H1 (cell line): ENCODE results near the gene LRP5. TPM values are rescaled to one million over a fixed set of nuclear protein-coding genes. Genes with fewer than 3 reads are reported as not detected.

ENCODE experiments used
- CTCF ChIA-PET: fragments of 300-600 bp; sonication (Branson Sonifier 250); formaldehyde crosslinking; loops from one replicate; lab custom pipeline; 2021; ENCODE audit not compliant: partially characterized antibody; lab: Charles Lee
- POLR2A ChIA-PET: fragments of 300-600 bp; sonication (Branson Sonifier 250); formaldehyde crosslinking; loops from one replicate; lab custom pipeline; 2021; ENCODE audit warnings: inconsistent platforms; ENCODE audit not compliant: partially characterized antibody; lab: Charles Lee
- DNase-seq, 2 experiments: peaks; one replicate each; pipeline versions ENCODE4 v3.0.0 to v3.0.0-alpha.2; 2010 to 2022; ENCODE audit warnings: low spot score in 2 of 2, low read depth in 1 of 2, mixed read lengths in 1 of 2
- FAIRE-seq: peaks from 2 replicates; lab custom pipeline; 2011; peaks lifted over from hg19 to GRCh38; lab: Jason Lieb, UNC
- H2AFZ ChIP-seq: 2 replicates; pipeline ENCODE4 v1.8.1; 2012; ENCODE audit warnings: low read length, inconsistent platforms
- H2AK5ac ChIP-seq: 2 replicates; pipeline ENCODE4 v1.6.1; 2013; ENCODE audit warnings: low read depth, low read length
- H2BK120ac ChIP-seq: replicated peaks from 2 replicates; pipeline ENCODE3; 2013; ENCODE audit warnings: low read depth, low read length, inconsistent platforms
- H2BK12ac ChIP-seq: 2 replicates; pipeline ENCODE4 v1.6.1; 2013; ENCODE audit warnings: low read depth, low read length
- H2BK15ac ChIP-seq: 2 replicates; pipeline ENCODE4 v1.6.1; 2013; ENCODE audit warnings: low read length
- H2BK20ac ChIP-seq: 2 replicates; pipeline ENCODE4 v1.6.1; 2013; ENCODE audit warnings: low read length
- H2BK5ac ChIP-seq: 2 replicates; pipeline ENCODE4 v1.6.1; 2013; ENCODE audit warnings: low read depth, low read length
- H3K14ac ChIP-seq: 2 replicates; pipeline ENCODE4 v1.6.1; 2013; ENCODE audit warnings: inconsistent platforms; ENCODE audit not compliant: insufficient read length
- H3K18ac ChIP-seq: 2 replicates; pipeline ENCODE4 v1.6.1; 2013; ENCODE audit warnings: low read length; ENCODE audit errors: extremely low read depth
- H3K23ac ChIP-seq: 2 replicates; pipeline ENCODE4 v1.6.1; 2013; ENCODE audit warnings: inconsistent platforms; ENCODE audit not compliant: insufficient read length
- H3K23me2 ChIP-seq: 2 replicates; pipeline ENCODE4 v1.6.1; 2013; ENCODE audit warnings: low read depth, low read length
- H3K27ac ChIP-seq: 2 replicates; pipeline ENCODE4 v1.6.1; 2011; ENCODE audit warnings: low read depth, low read length, inconsistent platforms
- H3K27me3 ChIP-seq, 4 experiments: replicated peaks in 1 of 4; 1 replicate in 1 of 4; 2 replicates in 3 of 4; pipeline versions ENCODE4 v1.6.1 to v1.8.1; 2011 to 2013; ENCODE audit warnings: low read length in 3 of 4, mild to moderate bottlenecking in 3 of 4, inconsistent platforms in 2 of 4, mixed read lengths in 2 of 4, moderate library complexity in 1 of 4; ENCODE audit not compliant: control insufficient read depth in 3 of 4, insufficient read depth in 3 of 4; ENCODE audit errors: extremely low read depth in 1 of 4
- H3K36me3 ChIP-seq, 4 experiments: 2 replicates each; pipeline versions ENCODE4 v1.6.1 to v1.8.1; 2011 to 2013; ENCODE audit warnings: mild to moderate bottlenecking in 4 of 4, low read length in 3 of 4, moderate library complexity in 2 of 4, control low read depth in 1 of 4, inconsistent platforms in 1 of 4; ENCODE audit not compliant: insufficient read depth in 4 of 4, control insufficient read depth in 2 of 4
- H3K4ac ChIP-seq: replicated peaks from 2 replicates; pipeline ENCODE3; 2013; ENCODE audit warnings: low read length, low read depth, mixed read lengths, inconsistent platforms; ENCODE audit not compliant: insufficient read length
- H3K4me1 ChIP-seq, 4 experiments: replicated peaks in 1 of 4; 1 replicate in 1 of 4; 2 replicates in 3 of 4; pipeline versions ENCODE4 v1.6.1 to v1.8.1; 2011 to 2013; ENCODE audit warnings: low read length in 3 of 4, inconsistent platforms in 2 of 4, mixed read lengths in 1 of 4; ENCODE audit not compliant: insufficient read depth in 4 of 4, control insufficient read depth in 3 of 4
- H3K4me2 ChIP-seq, 2 experiments: 2 replicates each; pipeline versions ENCODE4 v1.6.1 to v1.8.1; 2011 to 2013; ENCODE audit warnings: low read depth in 2 of 2, low read length in 2 of 2, control low read depth in 1 of 2, inconsistent platforms in 1 of 2, mild to moderate bottlenecking in 1 of 2; ENCODE audit not compliant: insufficient read depth in 1 of 2
- H3K4me3 ChIP-seq, 4 experiments: fragments of 200-600, 300-600 bp in 1 of 4; sonication (generic), shearing (Covaris generic), sonication (Bioruptor Twin) in 1 of 4; 2 replicates each; pipeline versions ENCODE4 v1.5.1 to v1.8.1; 2011 to 2016; ENCODE audit warnings: low read length in 4 of 4, low read depth in 3 of 4, control low read depth in 2 of 4, inconsistent platforms in 2 of 4, mild to moderate bottlenecking in 2 of 4, mixed read lengths in 1 of 4, moderate library complexity in 1 of 4; ENCODE audit not compliant: insufficient read depth in 2 of 4; ENCODE audit errors: extremely low read depth in 1 of 4
- H3K56ac ChIP-seq: replicated peaks from 2 replicates; pipeline ENCODE3; 2013; ENCODE audit warnings: low read depth, mild to moderate bottlenecking, mixed read lengths, low read length, inconsistent platforms; ENCODE audit not compliant: insufficient read length
- H3K79me1 ChIP-seq: 2 replicates; pipeline ENCODE4 v1.6.1; 2013; ENCODE audit warnings: low read depth, low read length, control low read depth
- H3K79me2 ChIP-seq, 2 experiments: 2 replicates each; pipeline versions ENCODE4 v1.6.1 to v1.8.1; 2012 to 2013; ENCODE audit warnings: low read length in 2 of 2, mild to moderate bottlenecking in 2 of 2, inconsistent platforms in 1 of 2; ENCODE audit not compliant: insufficient read depth in 2 of 2, control insufficient read depth in 1 of 2
- H3K9ac ChIP-seq, 4 experiments: replicated peaks in 1 of 4; 1 replicate in 1 of 4; 2 replicates in 3 of 4; pipeline versions ENCODE4 v1.6.1 to v1.8.1; 2011 to 2013; ENCODE audit warnings: low read depth in 3 of 4, low read length in 3 of 4, control low read depth in 2 of 4, mild to moderate bottlenecking in 2 of 4, moderate library complexity in 2 of 4, inconsistent platforms in 1 of 4; ENCODE audit errors: extremely low read depth in 1 of 4
- H3K9me3 ChIP-seq, 2 experiments: 2 replicates each; pipeline versions ENCODE4 v1.6.1 to v1.8.1; 2012 to 2013; ENCODE audit warnings: mild to moderate bottlenecking in 2 of 2, moderate library complexity in 2 of 2, control low read depth in 1 of 2, inconsistent platforms in 1 of 2, low read depth in 1 of 2, low read length in 1 of 2, mixed read lengths in 1 of 2; ENCODE audit not compliant: insufficient read depth in 2 of 2
- H4K20me1 ChIP-seq, 2 experiments: replicated peaks in 1 of 2; 2 replicates each; pipeline versions ENCODE3 to v1.8.1; 2011 to 2013; ENCODE audit warnings: inconsistent platforms in 2 of 2, low read length in 2 of 2, mild to moderate bottlenecking in 1 of 2; ENCODE audit not compliant: insufficient read depth in 2 of 2, control insufficient read depth in 1 of 2
- H4K5ac ChIP-seq: 2 replicates; pipeline ENCODE4 v1.6.1; 2013; ENCODE audit warnings: low read length, low read depth, mixed read lengths, inconsistent platforms; ENCODE audit not compliant: insufficient read length
- H4K8ac ChIP-seq: 2 replicates; pipeline ENCODE4 v1.8.0; 2013; ENCODE audit warnings: mild to moderate bottlenecking, moderate library complexity, low read length, inconsistent platforms; ENCODE audit not compliant: insufficient read depth; ENCODE audit errors: extremely low read depth
- H4K91ac ChIP-seq: replicated peaks from 2 replicates; pipeline ENCODE3; 2013; ENCODE audit warnings: low read length, mixed read lengths, inconsistent platforms; ENCODE audit not compliant: insufficient read length
- BACH1 ChIP-seq: IDR thresholded peaks from 2 replicates; pipeline ENCODE4 v1.6.1; 2012; ENCODE audit warnings: low read length, improper control_type of control experiment
- CBX8 ChIP-seq: fragments of 300-800, 300-1000 bp; sonication (generic); IDR thresholded peaks from 2 replicates; pipeline ENCODE4 v1.7.1; 2016; ENCODE audit warnings: low read depth, low read length, borderline replicate concordance
- CTBP2 ChIP-seq: IDR thresholded peaks from 2 replicates; pipeline ENCODE4 v1.7.0; 2011; ENCODE audit warnings: borderline replicate concordance, mild to moderate bottlenecking, moderate library complexity, mixed read lengths, low read length; ENCODE audit not compliant: insufficient read depth, insufficient read length
- EGR1 ChIP-seq: IDR thresholded peaks from 2 replicates; pipeline ENCODE4 v1.6.1; 2011; ENCODE audit warnings: low read depth, low read length, borderline replicate concordance
- FOSL1 ChIP-seq: IDR thresholded peaks from 2 replicates; pipeline ENCODE4 v1.6.1; 2011; ENCODE audit warnings: mild to moderate bottlenecking, low read depth, low read length, moderate library complexity; ENCODE audit not compliant: insufficient read depth
- KDM1A ChIP-seq: fragments of 200-600, 300-600 bp; sonication (generic); IDR thresholded peaks from 2 replicates; pipeline ENCODE4 v1.7.1; 2016; ENCODE audit warnings: mild to moderate bottlenecking, low read length, borderline replicate concordance
- SIN3A ChIP-seq, 2 experiments: IDR thresholded peaks in 1 of 2; conservative IDR thresholded peaks in 1 of 2; 2 replicates each; pipeline ENCODE4 v1.6.1; 2011 to 2012; ENCODE audit warnings: low read length in 2 of 2, improper control_type of control experiment in 1 of 2, low read depth in 1 of 2, mild to moderate bottlenecking in 1 of 2
- WGBS, 2 experiments: shearing (Covaris generic) in 1 of 2; methylation state at CpG; one replicate each; pipeline versions ENCODE4 v1.1.6 to v1.1.7; 2013 to 2015; ENCODE audit warnings: low lambda C conversion rate in 2 of 2, mixed read lengths in 2 of 2, inconsistent platforms in 1 of 2, low coverage in 1 of 2, missing lambda C conversion rate in 1 of 2; ENCODE audit not compliant: insufficient replicate concordance in 2 of 2, insufficient coverage in 1 of 2, insufficient read length in 1 of 2; ENCODE audit errors: extremely low coverage in 1 of 2, missing lambda C conversion rate in 1 of 2; 5-methylcytosine and 5-hydroxymethylcytosine counted together
- polyA plus RNA-seq, 7 experiments: library from polyadenylated mRNA; depleted of rRNA in 3 of 7; stranded (reverse) in 5 of 7; unstranded in 2 of 7; fragments of >200 nt in 5 of 7; fragments of 200-250 nt in 2 of 7; gene quantifications; 1 replicate in 5 of 7; 2 replicates in 1 of 7; 4 replicates in 1 of 7; pipeline versions ENCODE4 v1.2.1 to v1.2.3, GENCODE V29; 2011 to 2013; ENCODE audit warnings: missing spikeins in 2 of 7, mixed read lengths in 2 of 7
- total RNA-seq: library from RNA; stranded (reverse); fragmentation: NEBNext Ultra II Directional; extraction: Animal tissue kit (Norgen Biotek cat#: 25700); gene quantifications from 2 replicates; pipeline ENCODE4 v1.2.1, GENCODE V29; 2021

The LRP5 gene
- total and polyA plus RNA-seq, 2 of the 8 experiments (the other 6 are each of a cell fraction or from before 2014, with no cell fraction given), result 19.0 to 38.9 TPM

DNA sequence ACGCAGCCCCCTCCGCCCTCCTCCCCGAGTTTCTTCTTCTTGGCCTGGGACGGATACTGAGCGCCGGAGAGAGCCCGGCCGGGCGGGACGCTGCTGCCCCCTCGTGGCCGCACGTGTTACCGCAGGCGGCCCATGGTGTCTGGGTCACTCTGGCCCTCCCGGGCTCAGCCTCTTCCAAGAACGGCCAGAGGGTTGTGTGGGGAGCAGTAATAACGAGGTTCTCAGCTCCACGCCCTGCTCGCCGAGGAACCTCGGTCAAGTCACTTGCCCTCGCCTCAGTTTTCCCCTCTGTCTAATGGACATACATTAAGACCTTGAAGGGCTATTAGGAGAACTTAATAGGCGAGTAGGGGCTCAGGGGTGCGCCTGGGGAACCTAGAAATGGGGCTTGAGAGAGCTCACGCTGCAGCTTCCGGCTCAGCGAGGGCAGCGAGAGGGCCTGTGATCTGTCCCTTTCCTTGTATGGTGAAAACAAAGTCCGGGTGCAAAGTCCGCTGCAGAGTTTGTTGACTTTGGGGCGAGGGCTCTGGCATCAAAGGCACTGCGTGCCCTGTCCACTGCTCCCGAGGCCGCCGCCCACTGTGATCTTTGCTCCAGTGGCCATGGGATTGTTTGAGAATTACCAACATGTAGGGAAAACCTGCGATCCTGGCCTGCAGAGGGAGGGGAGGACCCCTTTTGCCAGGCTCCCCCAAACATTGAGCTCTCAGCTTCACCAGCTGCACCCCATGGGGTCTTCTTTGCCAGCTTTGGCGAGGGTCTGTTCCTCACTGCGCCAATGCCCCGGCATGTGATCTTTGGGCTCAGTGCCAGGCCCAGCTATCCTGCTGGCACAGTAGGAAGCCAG, 14.4 kb upstream of the LRP5 start:
- Histone ChIP-seq H2BK20ac (no peak overlapping the region), H2BK12ac (0 out of 2 replicates have a peak overlapping the region, but pooled peaks have one; percentile 6), H4K91ac (no peak overlapping the region), H2AK5ac (no peak overlapping the region), H3K9ac (no peak overlapping the region), H3K79me2 (no peaks in the 10 kb centered on the region), H2BK15ac (no peak overlapping the region), H3K23ac (no peak overlapping the region), H3K79me1 (no peaks in the 10 kb centered on the region), H3K9me3 (no peaks in the 10 kb centered on the region), H3K4me3 (no peak overlapping the region), H3K27me3 (no peaks in the 10 kb centered on the region; a peak in 2 of 7 replicates), H4K20me1 (no peaks in the 10 kb centered on the region), H2BK120ac (no peak overlapping the region), H4K8ac (peak overlapping the region; percentile 12; the same call in 1 of the 2 replicates), H3K56ac (no peak overlapping the region), H3K18ac (no peak overlapping the region), H2AFZ (no peak overlapping the region), H3K27ac (no peak overlapping the region), H3K4ac (peak overlapping the region; percentile 49), H4K5ac (no peak overlapping the region), H2BK5ac (no peak overlapping the region), H3K14ac (no peak overlapping the region), H3K23me2 (no peaks in the 10 kb centered on the region), H3K4me2 (peak overlapping the region in 1 of 2 experiments; percentile 40; a peak in 1 of 4 replicates), H3K36me3 (no peaks in the 10 kb centered on the region), H3K4me1 (peaks cover 0 to 2% (median 0%) of the 10 kb centered on the region in 4 experiments; a peak in 2 of 7 replicates)
- peak; percentile 39 for FAIRE-seq
- ChIA-PET POLR2A (interaction anchor here (0.6 to 2.5 kb wide), 11 partner anchors 9 to 91 kb away, joined by 3 to 11 read pairs (median 4); no protein-coding TSS in a partner anchor), CTCF (interaction anchor here (0.6 to 6.6 kb wide), 43 partner anchors 9 to 688 kb away, joined by 3 to 141 read pairs (median 6); partner anchors contain the start of gene C11orf24)
- WGBS, 2 experiments, result 49% methylated on average over 40 of the region's 40 CpGs; no CpG with 5 or more reads in 1 of the 2 experiments
- peak; percentile 38 to 96 for DNase-seq
- TF ChIP-seq CTBP2, result no peak
- TF ChIP-seq SIN3A (conservative IDR thresholded peaks at IDR 0.05 in 1 of 2, IDR thresholded peaks at IDR 0.05 in 1 of 2; ENCODE audit: low read depth in 1 of 2, low read length in 2 of 2), result 0 out of 4 replicates have a peak, but pooled peaks of 1 of the 2 experiments have one; percentile 38
- no peak for TF ChIP-seq FOSL1
- TF ChIP-seq CBX8, result no peak
- TF ChIP-seq EGR1, result peak; percentile 60; the same call in 1 of the 2 replicates
- TF ChIP-seq BACH1, result no peak
- peak; percentile 89 for TF ChIP-seq KDM1A
